HFFc6 (cell line): Measurements from ENCODE around the gene MGST1. TPM values are rescaled to one million over a fixed set of nuclear protein-coding genes. Genes with fewer than 3 reads are reported as not detected.
"Not testable (repeated sequence)": the region's sequence is repeated elsewhere in the genome, so short reads cannot be mapped to it uniquely, and the experiment has no call there.

Experiments used
- DNase-seq: peaks from one replicate; pipeline ENCODE4 v3.0.0-alpha.2; 2018
- H3K27ac Mint-ChIP-seq: 2 replicates; pipeline ENCODE4 v1.8.0; 2020; ENCODE audit warnings: mild to moderate bottlenecking, mixed read lengths
- H3K27me3 Mint-ChIP-seq: 2 replicates; pipeline ENCODE4 v1.8.0; 2021; ENCODE audit warnings: mild to moderate bottlenecking, moderate library complexity, mixed read lengths; ENCODE audit not compliant: insufficient read depth
- H3K36me3 Mint-ChIP-seq: 2 replicates; pipeline ENCODE4 v1.8.0; 2021; ENCODE audit warnings: low read depth, mixed read lengths
- H3K4me1 Mint-ChIP-seq: 2 replicates; pipeline ENCODE4 v1.8.0; 2020; ENCODE audit warnings: low read depth, mixed read lengths
- H3K4me3 Mint-ChIP-seq: 2 replicates; pipeline ENCODE4 v1.8.0; 2020; ENCODE audit warnings: mild to moderate bottlenecking, moderate library complexity, mixed read lengths
- H3K9me3 Mint-ChIP-seq: 2 replicates; pipeline ENCODE4 v1.8.0; 2020; ENCODE audit warnings: mild to moderate bottlenecking, mixed read lengths
- CTCF ChIP-seq: fragments of 200-600 bp; sonication (generic); IDR thresholded peaks from 2 replicates; pipeline ENCODE4 v1.5.0; 2021; ENCODE audit warnings: antibody characterized with exemption, mild to moderate bottlenecking
- total RNA-seq, 6 experiments: library from RNA; stranded (reverse); fragmentation: NEBNext Ultra II Directional; extraction: Animal tissue kit (Norgen Biotek cat#: 25700); gene quantifications; 2 replicates in 1 of 6; 3 replicates in 5 of 6; pipeline ENCODE4 v1.2.3, GENCODE V29; 2021

MGST1 gene
- total RNA-seq, 6 experiments from 2014 or later, result 293 to 411 (median 371) TPM

GRCh38 chr12:16385782-16386646 is 38.6 kb downstream of the MGST1 start:
- no peak overlapping the region; the same call in 1 of the 2 replicates for H3K4me3 Mint-ChIP-seq
- peak; percentile 63 for DNase-seq

DNA sequence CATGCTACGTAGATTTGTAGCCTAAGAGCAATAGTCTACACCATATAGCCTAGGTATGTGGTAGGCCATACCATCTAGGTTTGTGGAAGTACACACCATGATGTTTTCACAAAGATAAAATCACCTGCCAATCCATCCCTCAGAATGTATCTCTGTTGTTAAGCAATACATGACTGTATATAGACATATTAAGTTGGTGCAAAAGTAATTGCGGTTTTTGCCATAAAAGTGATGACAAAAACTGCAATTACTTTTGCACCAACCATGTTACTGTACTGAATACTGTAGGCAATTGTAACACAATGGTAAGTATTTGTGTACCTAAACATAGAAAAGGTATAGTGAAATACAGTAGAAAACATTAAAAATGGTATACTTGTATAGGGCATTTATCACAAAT is 40.5 kb downstream of the MGST1 start:
- no peak overlapping the region for H3K27ac Mint-ChIP-seq

More at GRCh38 chr12:16385782-16386646, 38.6 kb downstream of the MGST1 start:
- Mint-ChIP-seq H3K27me3 (no peaks in the 10 kb centered on the region), H3K36me3 (0 out of 2 replicates have a peak, but pooled peaks cover under 1% of the 10 kb centered on the region), H3K27ac (no peak overlapping the region), H3K9me3 (no peaks in the 10 kb centered on the region), H3K4me1 (peaks cover 26% of the 10 kb centered on the region)
- TF ChIP-seq CTCF, result peak; percentile 77

DNA sequence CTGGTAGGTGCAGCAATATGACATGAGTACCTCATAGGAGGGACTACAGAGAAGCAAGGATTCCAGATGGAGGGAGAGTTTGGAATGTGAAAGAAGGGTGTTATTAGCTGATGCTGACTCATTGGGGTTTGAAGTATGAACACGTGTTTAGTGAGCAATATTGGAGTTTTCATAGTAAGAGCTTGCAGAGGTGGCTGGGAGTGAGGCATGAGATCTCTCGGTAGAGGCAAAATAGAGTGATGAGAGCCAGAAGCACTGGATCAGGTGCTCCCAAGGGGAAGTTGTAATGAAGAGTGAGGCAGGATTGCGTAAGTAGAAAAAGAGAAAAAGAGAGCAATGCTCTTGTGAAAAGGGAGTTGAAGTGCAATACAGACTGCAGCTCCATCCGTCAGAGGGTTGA is 42.1 kb downstream of the MGST1 start:
- Mint-ChIP-seq H3K9me3 (no peaks in the 10 kb centered on the region), H3K4me3 (no peak overlapping the region), H3K27ac (peak overlapping the region; percentile 10), H3K36me3 (peaks cover 14% of the 10 kb centered on the region), H3K4me1 (peaks cover 26% of the 10 kb centered on the region), H3K27me3 (no peaks in the 10 kb centered on the region)
- TF ChIP-seq CTCF, result no peak
- DNase-seq, result peak; percentile 74

More for the DNA sequence above, 40.5 kb downstream of the MGST1 start:
- Mint-ChIP-seq H3K4me1 (peaks cover 26% of the 10 kb centered on the region), H3K36me3 (peaks cover 14% of the 10 kb centered on the region), H3K9me3 (no peaks in the 10 kb centered on the region), H3K27me3 (no peaks in the 10 kb centered on the region), H3K4me3 (no peak overlapping the region)
- no peak for TF ChIP-seq CTCF
- DNase-seq, result no peak

GRCh38 chr12:16392846-16393535 is 45.5 kb downstream of the MGST1 start:
- H3K27me3 Mint-ChIP-seq, result no peaks in the 10 kb centered on the region
- TF ChIP-seq CTCF, result no peak
- H3K4me1 Mint-ChIP-seq, result peaks cover 14% of the 10 kb centered on the region
- no peaks in the 10 kb centered on the region for H3K9me3 Mint-ChIP-seq
- no peak for DNase-seq
- H3K27ac Mint-ChIP-seq, result no peak overlapping the region
- H3K4me3 Mint-ChIP-seq, result no peak overlapping the region
- peaks cover 30% of the 10 kb centered on the region for H3K36me3 Mint-ChIP-seq

DNA sequence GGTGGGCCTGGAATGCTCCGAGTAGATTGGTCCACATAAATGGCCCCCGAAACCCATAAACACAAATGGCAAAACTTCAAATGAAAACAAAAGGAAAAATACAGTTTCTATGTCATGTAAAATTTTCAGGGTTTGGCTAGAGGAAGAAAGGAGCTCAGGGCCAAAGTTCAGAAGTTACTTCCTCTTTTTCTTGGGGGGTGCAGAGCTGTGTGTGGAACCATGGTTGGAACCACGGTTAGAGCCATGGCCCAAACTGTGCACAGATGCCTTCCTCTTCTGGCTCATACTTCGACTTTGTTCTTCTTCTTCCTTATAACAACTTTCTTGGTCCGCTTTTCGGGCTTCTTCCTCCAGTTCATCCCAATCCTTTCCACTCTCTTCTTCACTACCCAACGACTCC is 51.7 kb downstream of the MGST1 start:
- H3K4me1 Mint-ChIP-seq, result no peaks in the 10 kb centered on the region
- TF ChIP-seq CTCF, result no peak
- DNase-seq, result no peak
- H3K27ac Mint-ChIP-seq, result no peak overlapping the region
- H3K4me3 Mint-ChIP-seq, result no peak overlapping the region
- H3K36me3 Mint-ChIP-seq, result peaks cover 16% of the 10 kb centered on the region
- no peaks in the 10 kb centered on the region for H3K27me3 Mint-ChIP-seq
- H3K9me3 Mint-ChIP-seq, result no peaks in the 10 kb centered on the region

- not testable (repeated sequence) for H3K9me3 Mint-ChIP-seq, H3K4me3 Mint-ChIP-seq, DNase-seq, H3K4me1 Mint-ChIP-seq, H3K27me3 Mint-ChIP-seq, H3K27ac Mint-ChIP-seq
- H3K36me3 Mint-ChIP-seq, result peaks cover 12% of the 10 kb centered on the region
Measured at GRCh38 chr12:16401835-16402234, 54.4 kb downstream of the MGST1 start.
